OCI-LY7 (cell line): ENCODE measurements around the gene TAF4. TPM values are rescaled to one million over a fixed set of nuclear protein-coding genes. Genes with fewer than 3 reads are reported as not detected.

Experiments used
- BruUV-seq: library from RNA; stranded (reverse); fragments of 400-500 nt; replicated peaks from 2 replicates; lab custom pipeline; 2021; lab: Mats Ljungman, UMichigan
- CTCF ChIA-PET: fragments of 300-600 bp; sonication (Branson Sonifier 250); formaldehyde crosslinking; loops from one replicate; lab custom pipeline; 2022; ENCODE audit warnings: antibody characterized with exemption; ENCODE audit not compliant: unreplicated experiment; lab: Charles Lee
- POLR2A ChIA-PET: fragments of 300-600 bp; sonication (Branson Sonifier 250); formaldehyde crosslinking; loops from one replicate; lab custom pipeline; 2022; ENCODE audit warnings: antibody characterized with exemption; lab: Charles Lee
- DNase-seq: peaks from one replicate; pipeline ENCODE4 v3.0.0-alpha.2; 2015; ENCODE audit warnings: low spot score
- H2AFZ ChIP-seq: fragments of 200-600 bp; sonication (generic), shearing (Covaris generic); 2 replicates; pipeline ENCODE4 v1.6.1; 2014; ENCODE audit warnings: mild to moderate bottlenecking, antibody characterized with exemption, low read length, moderate library complexity
- H3K27ac ChIP-seq: fragments of 200-600 bp; sonication (generic); 2 replicates; pipeline ENCODE4 v1.5.1; 2014; ENCODE audit warnings: mixed run types, low read depth, mild to moderate bottlenecking, moderate library complexity, low read length, inconsistent platforms; ENCODE audit not compliant: poor library complexity, severe bottlenecking
- H3K36me3 ChIP-seq: fragments of 200-600 bp; sonication (generic); 2 replicates; pipeline ENCODE4 v1.6.1; 2014; ENCODE audit warnings: mild to moderate bottlenecking, antibody characterized with exemption, low read length, moderate library complexity, mixed read lengths; ENCODE audit not compliant: insufficient read depth
- H3K4me1 ChIP-seq: fragments of 200-600 bp; sonication (generic); 2 replicates; pipeline ENCODE4 v1.5.1; 2014; ENCODE audit warnings: mild to moderate bottlenecking, low read length; ENCODE audit not compliant: insufficient read depth, poor library complexity, severe bottlenecking
- H3K4me2 ChIP-seq: fragments of 200-600 bp; sonication (generic); 2 replicates; pipeline ENCODE4 v1.6.1; 2014; ENCODE audit warnings: mild to moderate bottlenecking, low read length
- H3K4me3 ChIP-seq: fragments of 200-600 bp; sonication (generic); 2 replicates; pipeline ENCODE4 v1.5.1; 2014; ENCODE audit warnings: mild to moderate bottlenecking, low read depth, low read length; ENCODE audit not compliant: poor library complexity, severe bottlenecking
- H3K79me2 ChIP-seq: fragments of 200-600 bp; sonication (generic); 2 replicates; pipeline ENCODE4 v1.6.1; 2016; ENCODE audit warnings: low read depth, mild to moderate bottlenecking, low read length, moderate library complexity, mixed read lengths; ENCODE audit not compliant: insufficient read depth
- H3K9me2 ChIP-seq: fragments of 200-600 bp; sonication (generic); 2 replicates; pipeline ENCODE4 v1.6.1; 2016; ENCODE audit warnings: mild to moderate bottlenecking, low read length, mixed read lengths; ENCODE audit not compliant: insufficient read depth
- H3K9me3 ChIP-seq: fragments of 200-600 bp; sonication (generic); 2 replicates; pipeline ENCODE4 v1.6.1; 2014; ENCODE audit warnings: mild to moderate bottlenecking, mixed run types, low read length, mixed read lengths
- H4K20me1 ChIP-seq: fragments of 200-600 bp; sonication (generic); 2 replicates; pipeline ENCODE4 v1.6.1; 2014; ENCODE audit warnings: mild to moderate bottlenecking, antibody characterized with exemption, low read length, moderate library complexity, mixed read lengths; ENCODE audit not compliant: insufficient read depth
- CTCF ChIP-seq: fragments of 200-600 bp; sonication (generic); conservative IDR thresholded peaks from 2 replicates; pipeline ENCODE4 v1.5.1; 2014; ENCODE audit warnings: mild to moderate bottlenecking, antibody characterized with exemption, low read length, moderate library complexity, mixed read lengths
- EZH2phosphoT487 ChIP-seq: fragments of 200-600 bp; sonication (generic); IDR thresholded peaks from 2 replicates; pipeline ENCODE4 v1.6.1; 2018; ENCODE audit warnings: low read depth, borderline replicate concordance, mild to moderate bottlenecking, mixed run types, antibody characterized with exemption, low read length, moderate library complexity, mixed read lengths
- intact Hi-C: fragments of 100-400 bp; cut with micrococcal nuclease; formaldehyde crosslinking; loops from one replicate; pipeline ENCODE4 v1.10.0; 2022; ENCODE audit not compliant: unreplicated experiment
- total RNA-seq, 2 experiments: library from RNA; depleted of rRNA in 1 of 2; stranded (reverse); fragments of >200 nt in 1 of 2; shearing (Covaris generic) in 1 of 2; gene quantifications; 2 replicates each; pipeline ENCODE4 v1.2.3, GENCODE V29; 2014 to 2022

TAF4 gene
- total RNA-seq, 2 experiments from 2014 or later = 11.2 to 38.9 TPM

DNA sequence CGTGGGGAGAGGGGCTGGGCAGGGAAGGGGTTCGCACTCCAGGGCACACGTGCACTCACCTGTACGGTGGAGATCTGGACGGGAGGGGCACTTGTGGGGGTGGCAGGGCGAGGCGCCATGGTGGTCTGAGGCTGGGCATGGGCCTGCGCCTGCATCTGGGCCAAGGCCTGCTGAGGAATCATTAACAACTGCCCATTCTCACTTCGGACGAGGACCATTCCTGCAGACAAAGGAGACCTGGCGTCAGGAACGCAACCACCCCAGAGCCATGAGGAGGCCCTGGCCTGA, 51.2 kb downstream of the TAF4 start:
- no TSS peak for BruUV-seq
- H4K20me1 ChIP-seq = no peaks in the 10 kb centered on the region

DNA sequence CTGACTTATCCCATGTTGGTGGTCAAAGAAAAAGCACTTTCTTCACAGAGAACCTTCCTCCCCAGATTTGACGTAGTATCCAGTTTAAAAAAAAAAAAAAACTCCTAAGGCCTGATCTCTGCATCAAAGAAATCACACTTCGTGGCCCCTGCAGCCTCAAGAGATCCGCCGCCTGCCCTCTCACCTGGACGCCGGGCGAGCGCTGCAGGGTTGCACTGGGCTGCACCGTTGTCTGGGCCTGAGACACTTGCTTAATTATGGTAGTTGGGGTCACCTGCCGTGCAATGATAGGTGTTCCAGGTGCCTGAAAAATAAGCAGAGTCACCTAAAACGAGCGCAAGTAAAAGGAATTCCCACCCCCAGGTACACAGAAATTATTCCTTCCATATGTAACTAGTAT, 53.0 kb downstream of the TAF4 start:
- no peak overlapping the region for H3K4me2 ChIP-seq
- DNase-seq = no peak
- H3K36me3 ChIP-seq = peaks cover 51% of the 10 kb centered on the region
- ChIA-PET POLR2A (no interaction called here), CTCF (no interaction called here)
- no peaks in the 10 kb centered on the region for H3K9me3 ChIP-seq
- intact Hi-C loops = loop anchor here (5.0 kb wide), 1 partner anchor 145 kb away; no protein-coding TSS in a partner anchor
- H3K27ac ChIP-seq = no peak overlapping the region
- H3K4me3 ChIP-seq = no peak overlapping the region
- H3K9me2 ChIP-seq = no peaks in the 10 kb centered on the region
- no peaks in the 10 kb centered on the region for H4K20me1 ChIP-seq
- H2AFZ ChIP-seq = no peak overlapping the region
- no TSS peak for BruUV-seq
- peaks cover 13% of the 10 kb centered on the region for H3K4me1 ChIP-seq
- H3K79me2 ChIP-seq = peaks cover 9% of the 10 kb centered on the region; the same call in 1 of the 2 replicates
- no peak for TF ChIP-seq EZH2phosphoT487
- TF ChIP-seq CTCF = no peak

More for the DNA sequence above, 51.2 kb downstream of the TAF4 start:
- peaks cover 17% of the 10 kb centered on the region; the same call in 1 of the 2 replicates for H3K79me2 ChIP-seq
- no peak overlapping the region for H3K4me2 ChIP-seq
- no peaks in the 10 kb centered on the region for H3K9me2 ChIP-seq
- H3K9me3 ChIP-seq = no peaks in the 10 kb centered on the region
- intact Hi-C loops = loop anchor here (5.0 kb wide), 1 partner anchor 143 kb away; no protein-coding TSS in a partner anchor
- ChIA-PET CTCF (interaction anchor here (0.6 kb wide), 1 partner anchor 16 kb away, joined by 4 read pairs; no protein-coding TSS in a partner anchor), POLR2A (no interaction called here)
- H3K4me3 ChIP-seq = no peak overlapping the region
- peaks cover 13% of the 10 kb centered on the region for H3K4me1 ChIP-seq
- TF ChIP-seq EZH2phosphoT487 = no peak
- TF ChIP-seq CTCF = no peak
- no peak for DNase-seq
- H3K27ac ChIP-seq = no peak overlapping the region
- no peak overlapping the region for H2AFZ ChIP-seq
- peaks cover 34% of the 10 kb centered on the region; the same call in 1 of the 2 replicates for H3K36me3 ChIP-seq

DNA sequence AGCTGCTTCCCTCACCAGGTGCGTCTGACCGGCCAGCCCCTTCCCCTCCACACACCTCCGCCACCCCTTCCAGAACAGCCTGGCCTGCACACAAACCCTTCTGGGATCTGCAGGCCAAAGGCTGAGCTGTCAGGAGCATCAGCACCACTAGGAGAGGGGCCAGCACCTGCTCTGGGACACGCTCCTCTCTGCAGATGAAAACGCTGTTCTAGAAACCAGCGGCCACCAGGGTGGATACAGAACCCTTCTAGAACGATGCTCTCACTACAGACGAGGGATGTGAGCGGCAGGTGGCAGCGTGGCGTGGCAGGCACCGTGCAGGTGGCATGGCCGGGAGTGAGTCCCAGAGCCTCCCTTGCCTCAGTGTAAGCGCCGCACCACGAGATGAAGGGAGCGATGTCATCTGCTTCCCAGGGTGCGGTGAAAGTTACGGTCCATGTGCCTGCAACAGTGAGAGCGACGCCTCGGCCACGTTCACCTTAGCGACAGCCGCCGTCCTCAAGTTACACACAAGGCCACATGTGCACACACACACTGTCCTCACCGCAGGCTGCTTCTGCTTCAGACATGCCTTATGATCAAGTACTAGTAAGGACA, 53.6 kb downstream of the TAF4 start:
- H3K36me3 ChIP-seq = peaks cover 57% of the 10 kb centered on the region
- CTCF ChIA-PET = no interaction called here
- H3K4me1 ChIP-seq = peaks cover 13% of the 10 kb centered on the region
- intact Hi-C loops = loop anchor here (1.0 to 5.0 kb wide), 3 partner anchors 110 to 145 kb away; partner anchors contain the start of gene LSM14B
- H3K4me2 ChIP-seq = no peak overlapping the region
- H4K20me1 ChIP-seq = no peaks in the 10 kb centered on the region
- no peak for TF ChIP-seq CTCF
- TF ChIP-seq EZH2phosphoT487 = no peak
- no peak for DNase-seq
- POLR2A ChIA-PET = no interaction called here
- peaks cover 6% of the 10 kb centered on the region; the same call in 1 of the 2 replicates for H3K79me2 ChIP-seq
- no peak overlapping the region for H2AFZ ChIP-seq
- H3K9me3 ChIP-seq = no peaks in the 10 kb centered on the region
- H3K9me2 ChIP-seq = no peaks in the 10 kb centered on the region
- H3K4me3 ChIP-seq = no peak overlapping the region
- BruUV-seq = TSS peak; percentile 67
- H3K27ac ChIP-seq = no peak overlapping the region
